GM12878 (cell line): Measurements from ENCODE around the gene ZNF181. TPM values are rescaled to one million over a fixed set of nuclear protein-coding genes. Genes with fewer than 3 reads are reported as not detected.

ENCODE experiments used
- ATAC-seq: fragments of 200-7000 bp; cut with Tn5 transposase; 3 replicates; pipeline ENCODE4 v1.9.1; 2020; ENCODE audit warnings: mild to moderate bottlenecking, moderate library complexity
- BruUV-seq: library from RNA; stranded (reverse); fragments of 400-500 nt; replicated peaks from 2 replicates; lab custom pipeline; 2021; lab: Mats Ljungman, UMichigan
- CTCF ChIA-PET: fragments of 300-600 bp; sonication (Branson Sonifier 250); formaldehyde crosslinking; extraction: SDS; loops from one replicate; lab custom pipeline; 2021; ENCODE audit warnings: inconsistent platforms; lab: Yijun Ruan, JAX
- POLR2A ChIA-PET: fragments of 350-600 bp; formaldehyde crosslinking; extraction: SDS; loops from one replicate; lab custom pipeline; 2021; ENCODE audit warnings: inconsistent platforms; lab: Charles Lee
- RAD21 ChIA-PET: fragments of 300-600 bp; sonication (Branson Sonifier 250); formaldehyde crosslinking; loops from one replicate; lab custom pipeline; 2023; ENCODE audit warnings: antibody characterized with exemption; ENCODE audit not compliant: unreplicated experiment; lab: Charles Lee
- SMC1A ChIA-PET: fragments of 300-600 bp; sonication (Branson Sonifier 250); formaldehyde crosslinking; loops from one replicate; lab custom pipeline; 2023; ENCODE audit not compliant: unreplicated experiment, uncharacterized antibody; lab: Charles Lee
- DNase-seq: peaks from one replicate; pipeline ENCODE4 v3.0.0-alpha.2; 2011; ENCODE audit warnings: low read depth, low spot score
- FAIRE-seq: peaks from 3 replicates; lab custom pipeline; 2011; peaks lifted over from hg19 to GRCh38; lab: Jason Lieb, UNC
- H2AFZ ChIP-seq: 2 replicates; pipeline ENCODE4 v1.6.0; 2011; ENCODE audit warnings: low read depth, low read length, control low read depth; ENCODE audit not compliant: control insufficient read depth
- H3K27ac ChIP-seq: 2 replicates; pipeline ENCODE4 v1.5.1; 2011; ENCODE audit warnings: control low read depth; ENCODE audit not compliant: control insufficient read depth, insufficient read depth
- H3K27me3 ChIP-seq, 2 experiments: replicated peaks in 1 of 2; 2 replicates each; pipeline versions ENCODE4 v1.6.0 to v1.6.1; 2011; ENCODE audit warnings: low read length in 1 of 2; ENCODE audit not compliant: control insufficient read depth in 2 of 2, insufficient read depth in 2 of 2
- H3K36me3 ChIP-seq, 2 experiments: 2 replicates each; pipeline ENCODE4 v1.5.1; 2011; ENCODE audit warnings: low read length in 1 of 2; ENCODE audit not compliant: control insufficient read depth in 2 of 2, insufficient read depth in 2 of 2
- H3K4me1 ChIP-seq: 2 replicates; pipeline ENCODE4 v1.6.1; 2011; ENCODE audit warnings: mild to moderate bottlenecking, low read length, moderate library complexity, mixed read lengths; ENCODE audit not compliant: control insufficient read depth, insufficient read depth
- H3K4me2 ChIP-seq: 2 replicates; pipeline ENCODE4 v1.6.0; 2011; ENCODE audit warnings: control low read depth; ENCODE audit not compliant: control insufficient read depth, insufficient read depth
- H3K4me3 ChIP-seq: fragments of 200-600 bp; sonication (generic); 2 replicates; pipeline ENCODE4 v1.5.1; 2016
- H3K79me2 ChIP-seq: 2 replicates; pipeline ENCODE4 v1.6.0; 2011; ENCODE audit warnings: low read length; ENCODE audit not compliant: control insufficient read depth, insufficient read depth
- H3K9ac ChIP-seq: 2 replicates; pipeline ENCODE4 v1.8.0; 2011; ENCODE audit warnings: low read length, control low read depth, mixed read lengths; ENCODE audit not compliant: control insufficient read depth, insufficient read depth
- H3K9me3 ChIP-seq: replicated peaks from 3 replicates; pipeline ENCODE4 v1.5.1; 2011; ENCODE audit warnings: mild to moderate bottlenecking, low read length; ENCODE audit not compliant: control insufficient read depth, insufficient read depth
- H4K20me1 ChIP-seq: 2 replicates; pipeline ENCODE4 v1.6.0; 2011; ENCODE audit not compliant: control insufficient read depth, insufficient read depth
- BHLHE40 ChIP-seq, 2 experiments: fragments of 450-650 bp in 1 of 2; IDR thresholded peaks; 2 replicates each; pipeline ENCODE4 v1.6.1; 2011 to 2017; ENCODE audit warnings: low read depth in 2 of 2, borderline replicate concordance in 1 of 2, improper control_type of control experiment in 1 of 2, low read length in 1 of 2, mild to moderate bottlenecking in 1 of 2
- BMI1 ChIP-seq: fragments of 450-650 bp; IDR thresholded peaks from 2 replicates; pipeline ENCODE4 v1.6.1; 2016; ENCODE audit warnings: mild to moderate bottlenecking, moderate library complexity, borderline replicate concordance
- CHD1 ChIP-seq: IDR thresholded peaks from 2 replicates; pipeline ENCODE4 v1.6.1; 2012; ENCODE audit warnings: low read depth, low read length, improper control_type of control experiment
- GABPA ChIP-seq: IDR thresholded peaks from 2 replicates; pipeline ENCODE4 v1.6.1; 2014; ENCODE audit warnings: antibody characterized with exemption, low read depth, mild to moderate bottlenecking, inconsistent platforms
- IRF4 ChIP-seq: IDR thresholded peaks from 2 replicates; pipeline ENCODE4 v1.6.1; 2011; ENCODE audit warnings: low read depth, low read length
- JUND ChIP-seq: IDR thresholded peaks from 2 replicates; pipeline ENCODE4 v1.6.1; 2012; ENCODE audit warnings: low read depth, mild to moderate bottlenecking, low read length, improper control_type of control experiment, moderate library complexity
- LARP7 ChIP-seq: fragments of 450-650 bp; IDR thresholded peaks from 2 replicates; pipeline ENCODE4 v1.6.1; 2017; ENCODE audit warnings: mild to moderate bottlenecking
- MYB ChIP-seq: fragments of 150-350 bp; IDR thresholded peaks from 2 replicates; pipeline ENCODE4 v1.6.1; 2014; ENCODE audit warnings: mild to moderate bottlenecking, low read depth, low read length, borderline replicate concordance
- PAX5 ChIP-seq: IDR thresholded peaks from 2 replicates; pipeline ENCODE4 v1.6.1; 2011; ENCODE audit warnings: low read depth, low read length, borderline replicate concordance
- POLR2AphosphoS5 ChIP-seq: IDR thresholded peaks from 2 replicates; pipeline ENCODE4 v1.6.1; 2011; ENCODE audit warnings: mild to moderate bottlenecking, low read length, inconsistent platforms
- RAD51 ChIP-seq: fragments of 450-650 bp; IDR thresholded peaks from 2 replicates; pipeline ENCODE4 v1.6.1; 2016; ENCODE audit warnings: moderate library complexity, mild to moderate bottlenecking, inconsistent platforms
- RB1 ChIP-seq: fragments of 450-650 bp; formaldehyde crosslinking; IDR thresholded peaks from 2 replicates; pipeline ENCODE4 v1.6.1; 2017; ENCODE audit warnings: mild to moderate bottlenecking, borderline replicate concordance
- SPI1 ChIP-seq: IDR thresholded peaks from 2 replicates; pipeline ENCODE4 v1.6.1; 2011; ENCODE audit warnings: low read depth, mild to moderate bottlenecking, low read length, moderate library complexity, borderline replicate concordance; ENCODE audit not compliant: insufficient read depth
- STAT1 ChIP-seq: fragments of 450-650 bp; conservative IDR thresholded peaks from 2 replicates; pipeline ENCODE4 v1.6.1; 2014; ENCODE audit warnings: antibody characterized with exemption, mild to moderate bottlenecking
- TCF12 ChIP-seq: IDR thresholded peaks from 2 replicates; pipeline ENCODE4 v1.6.1; 2011; ENCODE audit warnings: low read depth, mild to moderate bottlenecking, low read length
- YY1 ChIP-seq: IDR thresholded peaks from 2 replicates; pipeline ENCODE4 v1.6.1; 2011; ENCODE audit warnings: low read depth, mild to moderate bottlenecking, low read length
- ZBTB33 ChIP-seq: fragments of 450-650 bp; IDR thresholded peaks from 2 replicates; pipeline ENCODE4 v1.6.1; 2017; ENCODE audit warnings: mild to moderate bottlenecking
- ZNF24 ChIP-seq: fragments of 450-650 bp; IDR thresholded peaks from 2 replicates; pipeline ENCODE4 v1.6.1; 2017; ENCODE audit warnings: antibody characterized with exemption, mild to moderate bottlenecking
- WGBS: methylation state at CpG from one replicate; pipeline ENCODE4 v1.1.6; 2016; ENCODE audit warnings: low lambda C conversion rate; ENCODE audit not compliant: insufficient replicate concordance, insufficient coverage; ENCODE audit errors: missing lambda C conversion rate; 5-methylcytosine and 5-hydroxymethylcytosine counted together
- in situ Hi-C: fragments of 300-500 bp; cut with MboI; formaldehyde crosslinking; loops from 9 replicates; pipeline ENCODE4 v1.14.3; 2018; ENCODE audit warnings: mixed read lengths
- intact Hi-C: fragments of 100-400 bp; cut with micrococcal nuclease; formaldehyde crosslinking; loops from one replicate; pipeline ENCODE4 v1.14.2; 2022; ENCODE audit not compliant: unreplicated experiment
- polyA plus RNA-seq, 11 experiments: library from polyadenylated mRNA; depleted of rRNA in 4 of 11; unstranded in 6 of 11; stranded (reverse) in 5 of 11; fragments of >200 nt; fragmentation: Nextera tagmentation in 4 of 11; fragmentation: Illumina TruSeq in 1 of 11; extraction: Ambion mirVana in 4 of 11; extraction: Trizol in 1 of 11; gene quantifications; 1 replicate in 1 of 11; 2 replicates in 10 of 11; pipeline versions ENCODE4 v1.2.1 to v1.2.3, GENCODE V29; 2011 to 2016; ENCODE audit warnings: inconsistent platforms in 2 of 11, missing spikeins in 2 of 11, low read depth in 1 of 11
- total RNA-seq, 4 experiments: library from RNA; depleted of rRNA in 3 of 4; stranded (reverse); fragments of >200 nt in 3 of 4; fragmentation: Illumina TruSeq in 1 of 4; extraction: Trizol in 1 of 4; gene quantifications; 2 replicates each; pipeline versions ENCODE4 v1.2.1 to v1.2.3, GENCODE V29; 2013 to 2021

Gene ZNF181
- total and polyA plus RNA-seq, 10 of the 15 experiments (the other 5 are each of a cell fraction or from before 2014, with no cell fraction given): 2.1 to 10.3 (median 8.1) TPM

- H3K4me1 ChIP-seq: no peaks in the 10 kb centered on the region
- TF ChIP-seq ZBTB33 (no peak), GABPA (no peak), YY1 (no peak), BHLHE40 (IDR thresholded peaks at IDR 0.05; ENCODE audit: borderline replicate concordance in 1 of 2, low read depth in 2 of 2, low read length in 1 of 2) (no peak), IRF4 (no peak), BMI1 (no peak), ZNF24 (no peak), MYB (no peak), LARP7 (no peak), POLR2AphosphoS5 (no peak), SPI1 (no peak), RAD51 (no peak), STAT1 (no peak), RB1 (no peak), JUND (no peak), PAX5 (no peak), TCF12 (no peak), CHD1 (no peak)
- H3K79me2 ChIP-seq: no peaks in the 10 kb centered on the region
- no peaks in the 10 kb centered on the region for H3K27me3 ChIP-seq
- H3K4me3 ChIP-seq: no peak overlapping the region
- peaks cover 3% of the 10 kb centered on the region; the same call in 2 of the 3 replicates for H3K9me3 ChIP-seq
- H2AFZ ChIP-seq: no peak overlapping the region
- FAIRE-seq (no peak), ATAC-seq (no peak), DNase-seq (no peak)
- no peak overlapping the region for H3K4me2 ChIP-seq
- intact Hi-C loops: no loop called here
- CTCF ChIA-PET: no interaction called here
- no peak overlapping the region for H3K27ac ChIP-seq
- RAD21 ChIA-PET: no interaction called here
- H4K20me1 ChIP-seq: no peaks in the 10 kb centered on the region
- SMC1A ChIA-PET: no interaction called here
- no TSS peak for BruUV-seq
- H3K36me3 ChIP-seq: no peaks in the 10 kb centered on the region
- POLR2A ChIA-PET: no interaction called here
- in situ Hi-C loops: no loop called here
- no peak overlapping the region for H3K9ac ChIP-seq
- 43% methylated on average over 3 of the region's 3 CpGs for WGBS
These were observed 43.7 kb upstream of the ZNF181 start for GRCh38 chr19:34690372-34690771.
